ENCODE measurements around the gene HCK.

The HCK gene

GRCh38 chr20:32063695-32064094, 11.7 kb downstream of the HCK start:
- no peak for DNase-seq

GRCh38 chr20:32064667-32065066, 12.6 kb downstream of the HCK start:
- DNase-seq: no peak

- DNase-seq: no peak
Observed at GRCh38 chr20:32067234-32067821, 15.3 kb downstream of the HCK start.

GRCh38 chr20:32068174-32068573, 16.1 kb downstream of the HCK start:
- DNase-seq: no peak

GRCh38 chr20:32069711-32070110, 17.7 kb downstream of the HCK start:
- no peak for DNase-seq

GRCh38 chr20:32070282-32070681, 18.2 kb downstream of the HCK start:
- DNase-seq: no peak

- DNase-seq: no peak
Observed at GRCh38 chr20:32070690-32071213, 18.7 kb downstream of the HCK start.

GRCh38 chr20:32071395-32072167, 19.5 kb downstream of the HCK start:
- DNase-seq: no peak

- DNase-seq: no peak
Observed at GRCh38 chr20:32072168-32072750, 20.2 kb downstream of the HCK start.

- no peak for DNase-seq
Observed at GRCh38 chr20:32075534-32075933, 23.5 kb downstream of the HCK start.

- no peak for DNase-seq
Observed at GRCh38 chr20:32077190-32077589, 25.1 kb downstream of the HCK start.

- DNase-seq: no peak
Observed at GRCh38 chr20:32078322-32078721, 26.3 kb downstream of the HCK start.

- no peak for DNase-seq
Observed at GRCh38 chr20:32078791-32079190, 26.7 kb downstream of the HCK start.

GRCh38 chr20:32079655-32080109, 27.6 kb downstream of the HCK start:
- DNase-seq: no peak

- DNase-seq: no peak
Observed at GRCh38 chr20:32080783-32081182, 28.7 kb downstream of the HCK start.

GRCh38 chr20:32083469-32083868, 31.4 kb downstream of the HCK start:
- DNase-seq: no peak

GRCh38 chr20:32087070-32087469, 35.0 kb downstream of the HCK start:
- DNase-seq: no peak

GRCh38 chr20:32088759-32089158, 36.7 kb downstream of the HCK start:
- no peak for DNase-seq

GRCh38 chr20:32089637-32090362, 37.8 kb downstream of the HCK start:
- DNase-seq: no peak

GRCh38 chr20:32091888-32092346, 39.9 kb downstream of the HCK start:
- DNase-seq: peak; percentile 78

- DNase-seq: no peak
Observed at GRCh38 chr20:32098786-32099185, 46.7 kb downstream of the HCK start.

- no peak for DNase-seq
Observed at GRCh38 chr20:32108814-32109391, 56.9 kb downstream of the HCK start.
